A549 (cell line): Measurements from ENCODE around the gene LBH. TPM values are rescaled to one million over a fixed set of nuclear protein-coding genes. Genes with fewer than 3 reads are reported as not detected.

Experiments used
- ATAC-seq, 2 experiments: fragments of 200-7000 bp in 1 of 2; fragments of >200 bp in 1 of 2; cut with Nextera tagmentation in 1 of 2; cut with Tn5 transposase in 1 of 2; 3 replicates each; pipeline versions ENCODE4 v1.8.0 to v1.9.1; 2018 to 2020; ENCODE audit warnings: mild to moderate bottlenecking in 1 of 2, moderate library complexity in 1 of 2
- CTCF ChIA-PET: fragments of 300-600 bp; sonication (Branson Sonifier 250); formaldehyde crosslinking; extraction: SDS; loops from one replicate; lab custom pipeline; 2021; ENCODE audit warnings: antibody characterized with exemption, inconsistent platforms; lab: Yijun Ruan, JAX
- POLR2A ChIA-PET: fragments of 350-600 bp; formaldehyde crosslinking; extraction: SDS; loops from one replicate; lab custom pipeline; 2021; ENCODE audit warnings: antibody characterized with exemption, inconsistent platforms; lab: Yijun Ruan, JAX
- DNase-seq, 2 experiments: peaks; one replicate each; pipeline versions ENCODE4 v3.0.0 to v3.0.0-alpha.2; 2011 to 2016; ENCODE audit warnings: low read depth in 1 of 2, low spot score in 1 of 2
- FAIRE-seq: peaks from 2 replicates; lab custom pipeline; 2011; peaks lifted over from hg19 to GRCh38; lab: Jason Lieb, UNC
- H3K27ac ChIP-seq, 2 experiments: fragments of >200 bp; sonication (Bioruptor Twin); formaldehyde crosslinking; 3 replicates each; pipeline ENCODE4 v1.5.1; 2016 to 2017
- H3K4me1 ChIP-seq: fragments of >200 bp; sonication (Bioruptor Twin); formaldehyde crosslinking; 3 replicates; pipeline ENCODE4 v1.6.1; 2016
- H3K4me2 ChIP-seq: fragments of >200 bp; sonication (Bioruptor Twin); formaldehyde crosslinking; 3 replicates; pipeline ENCODE4 v1.6.1; 2016
- H3K4me3 ChIP-seq: fragments of >200 bp; sonication (Bioruptor Twin); formaldehyde crosslinking; 3 replicates; pipeline ENCODE4 v1.5.1; 2016
- H3K9me3 ChIP-seq: fragments of >200 bp; sonication (Bioruptor Twin); formaldehyde crosslinking; 3 replicates; pipeline ENCODE4 v1.6.1; 2016
- CHD2 ChIP-seq: fragments of 150-350 bp; IDR thresholded peaks from 2 replicates; pipeline ENCODE4 v1.6.1; 2014; ENCODE audit warnings: low read length; ENCODE audit not compliant: partially characterized antibody
- CTCF ChIP-seq: fragments of >200 bp; sonication (Bioruptor Twin); formaldehyde crosslinking; IDR thresholded peaks from 3 replicates; pipeline ENCODE4 v1.5.1; 2016
- FOXS1 ChIP-seq: fragments of 250-450 bp; sonication (Bioruptor Pico); IDR thresholded peaks from 2 replicates; pipeline ENCODE4 v1.5.0; 2020; ENCODE audit warnings: mild to moderate bottlenecking, moderate library complexity
- HMGXB4 ChIP-seq: fragments of 250-450 bp; sonication (Bioruptor Pico); IDR thresholded peaks from 2 replicates; pipeline ENCODE4 v1.5.0; 2021; ENCODE audit warnings: mild to moderate bottlenecking, moderate library complexity, borderline replicate concordance
- JUNB ChIP-seq: fragments of >200 bp; sonication (Bioruptor Twin); formaldehyde crosslinking; IDR thresholded peaks from 2 replicates; pipeline ENCODE4 v1.6.1; 2016
- KDM1A ChIP-seq: fragments of 200-600 bp; sonication (generic); IDR thresholded peaks from 2 replicates; pipeline ENCODE4 v1.6.1; 2016; ENCODE audit warnings: low read depth, mild to moderate bottlenecking
- MAZ ChIP-seq: fragments of 150-350 bp; IDR thresholded peaks from 2 replicates; pipeline ENCODE4 v1.6.1; 2014; ENCODE audit warnings: antibody characterized with exemption, low read depth, low read length, borderline replicate concordance
- NPAS2 ChIP-seq: fragments of 250-450 bp; sonication (Bioruptor Pico); IDR thresholded peaks from 2 replicates; pipeline ENCODE4 v1.8.0; 2022; ENCODE audit warnings: mild to moderate bottlenecking, moderate library complexity, borderline replicate concordance
- NR3C1 ChIP-seq: fragments of >200 bp; sonication (Bioruptor Twin); formaldehyde crosslinking; IDR thresholded peaks from 3 replicates; pipeline ENCODE4 v1.6.1; 2017
- RAD21 ChIP-seq, 2 experiments: fragments of >200 bp in 1 of 2; sonication (Bioruptor Twin) in 1 of 2; formaldehyde crosslinking in 1 of 2; IDR thresholded peaks in 1 of 2; conservative IDR thresholded peaks in 1 of 2; 2 replicates in 1 of 2; 3 replicates in 1 of 2; pipeline ENCODE4 v1.6.1; 2012 to 2018; ENCODE audit warnings: inconsistent platforms in 1 of 2
- RCOR1 ChIP-seq: fragments of 150-350 bp; IDR thresholded peaks from 2 replicates; pipeline ENCODE4 v1.6.1; 2014; ENCODE audit warnings: antibody characterized with exemption, low read length, low read depth
- REST ChIP-seq: fragments of 200-600 bp; sonication (generic); IDR thresholded peaks from 2 replicates; pipeline ENCODE4 v1.6.1; 2016; ENCODE audit warnings: antibody characterized with exemption, mild to moderate bottlenecking, moderate library complexity
- WGBS: methylation state at CpG from one replicate; pipeline ENCODE4 v1.1.6; 2017; ENCODE audit errors: missing lambda C conversion rate; 5-methylcytosine and 5-hydroxymethylcytosine counted together
- polyA plus RNA-seq, 4 experiments: library from polyadenylated mRNA; depleted of rRNA in 3 of 4; stranded (reverse); fragments of >200 nt; fragmentation: RNase III in 1 of 4; extraction: RNeasy Plus Mini Kit Qiagen cat#74134 plus additional on column Dnase treatment in 1 of 4; gene quantifications; 2 replicates in 3 of 4; 3 replicates in 1 of 4; pipeline ENCODE4 v1.2.3, GENCODE V29; 2011 to 2017

The LBH gene
- polyA plus RNA-seq, 2 of the 4 experiments (the other 2 are of a cell fraction), result 163 to 216 TPM

GRCh38 chr2:30193104-30193681, 38.1 kb upstream of the LBH start:
- no peak overlapping the region for H3K4me3 ChIP-seq
- ATAC-seq (peak; percentile 11 to 36; a peak in 3 of 6 replicates), DNase-seq (no peak), FAIRE-seq (no peak)
- H3K27ac ChIP-seq, result no peak overlapping the region
- POLR2A ChIA-PET, result no interaction called here
- whole genome bisulfite sequencing, result 66% methylated on average over 13 of the region's 13 CpGs
- TF ChIP-seq KDM1A, result no peak
- no peak for TF ChIP-seq CHD2
- no peak for TF ChIP-seq JUNB
- TF ChIP-seq FOXS1 (CRISPR knock-in tag), result no peak
- no peak for TF ChIP-seq NPAS2 (CRISPR knock-in tag)
- TF ChIP-seq NR3C1, result no peak
- TF ChIP-seq MAZ, result no peak
- CTCF ChIA-PET, result interaction anchor here (0.6 to 2.0 kb wide), 9 partner anchors 15 to 1981 kb away, joined by 3 to 9 read pairs (median 4); no protein-coding TSS in a partner anchor
- no peaks in the 10 kb centered on the region for H3K9me3 ChIP-seq
- H3K4me1 ChIP-seq, result no peaks in the 10 kb centered on the region
- H3K4me2 ChIP-seq, result no peak overlapping the region

GRCh38 chr2:30194421-30194820, 36.9 kb upstream of the LBH start:
- no peak for ATAC-seq
- ChIA-PET CTCF (interaction anchor here (1.1 to 4.6 kb wide), 4 partner anchors 14 to 515 kb away, joined by 4 to 17 read pairs (median 6); no protein-coding TSS in a partner anchor), POLR2A (no interaction called here)
- 63% methylated on average over 7 of the region's 7 CpGs for WGBS
- Histone ChIP-seq H3K4me2 (no peak overlapping the region), H3K27ac (no peak overlapping the region), H3K4me3 (no peak overlapping the region), H3K9me3 (no peaks in the 10 kb centered on the region), H3K4me1 (no peaks in the 10 kb centered on the region)
- no peak for TF ChIP-seq FOXS1 (CRISPR knock-in tag)
- TF ChIP-seq HMGXB4 (CRISPR knock-in tag), result no peak
- TF ChIP-seq REST, result no peak
- no peak for TF ChIP-seq RAD21 (conservative IDR thresholded peaks at IDR 0.05 in 1 of 2, IDR thresholded peaks at IDR 0.05 in 1 of 2)
- TF ChIP-seq, all 56 proteins: peak for 0
- DNase-seq, result no peak
- FAIRE-seq, result no peak

GRCh38 chr2:30195016-30195415, 36.3 kb upstream of the LBH start:
- FAIRE-seq (no peak), ATAC-seq (no peak; a peak in 1 of 6 replicates), DNase-seq (no peak)
- ChIA-PET POLR2A (no interaction called here), CTCF (interaction anchor here (0.9 to 4.6 kb wide), 3 partner anchors 13 to 30 kb away, joined by 3 to 17 read pairs (median 5); no protein-coding TSS in a partner anchor)
- no peak overlapping the region for H3K4me3 ChIP-seq
- no peak overlapping the region for H3K4me2 ChIP-seq
- TF ChIP-seq RCOR1 (no peak), CTCF (no peak)
- no peaks in the 10 kb centered on the region for H3K4me1 ChIP-seq
- WGBS, result 20% methylated on average over 4 of the region's 4 CpGs
- no peak overlapping the region for H3K27ac ChIP-seq
- no peaks in the 10 kb centered on the region for H3K9me3 ChIP-seq
